K562 (cell line): ENCODE data around the gene TCF4. TPM values are rescaled to one million over a fixed set of nuclear protein-coding genes. Genes with fewer than 3 reads are reported as not detected.

Experiments
- ARNT ChIP-seq, 2 experiments: fragments of 450-650 bp; IDR thresholded peaks; 2 replicates each; pipeline ENCODE4 v1.6.1; 2016; ENCODE audit warnings: mild to moderate bottlenecking in 1 of 2
- ATF1 ChIP-seq, 2 experiments: fragments of 450-650 bp in 1 of 2; IDR thresholded peaks; 2 replicates each; pipeline ENCODE4 v1.6.1; 2016; ENCODE audit warnings: missing compliant biosample characterization in 1 of 2, missing genetic modification characterization in 1 of 2
- HINFP ChIP-seq: fragments of 450-650 bp; conservative IDR thresholded peaks from 2 replicates; pipeline ENCODE4 v1.6.1; 2016; ENCODE audit warnings: missing genetic modification characterization, low read depth, mild to moderate bottlenecking, control low read depth, missing compliant biosample characterization
- HNRNPUL1 ChIP-seq: fragments of 200-400 bp; formaldehyde crosslinking; IDR thresholded peaks from 2 replicates; pipeline ENCODE4 v1.6.1; 2017; ENCODE audit warnings: low read length
- PATZ1 ChIP-seq: fragments of 250-450 bp; sonication (Bioruptor Pico); IDR thresholded peaks from 2 replicates; pipeline ENCODE4 v1.5.0; 2020; ENCODE audit warnings: mild to moderate bottlenecking, borderline replicate concordance
- STAG1 ChIP-seq: sonication (generic); formaldehyde crosslinking; IDR thresholded peaks from 2 replicates; pipeline ENCODE4 v1.5.0; 2020; ENCODE audit warnings: missing genetic modification reagents, borderline replicate concordance
- ZNF398 ChIP-seq: fragments of 250-450 bp; sonication (Bioruptor Pico); IDR thresholded peaks from 2 replicates; pipeline ENCODE4 v1.8.0; 2021; ENCODE audit warnings: moderate library complexity, mild to moderate bottlenecking, inconsistent platforms
- ZNF785 ChIP-seq: fragments of 250-450 bp; sonication (Bioruptor Pico); IDR thresholded peaks from 2 replicates; pipeline ENCODE4 v1.4.0; 2020; ENCODE audit warnings: mild to moderate bottlenecking
- polyA plus RNA-seq, 8 experiments: library from polyadenylated mRNA; depleted of rRNA in 4 of 8; stranded (reverse) in 5 of 8; unstranded in 3 of 8; fragments of >200 nt; fragmentation: Nextera tagmentation in 2 of 8; fragmentation: Illumina TruSeq in 1 of 8; extraction: Ambion mirVana in 2 of 8; extraction: Trizol in 1 of 8; gene quantifications; 2 replicates each; pipeline versions ENCODE4 v1.2.1 to v1.2.3, GENCODE V29; 2011 to 2014; ENCODE audit warnings: inconsistent platforms in 1 of 8, missing spikeins in 1 of 8
- total RNA-seq, 7 experiments: library from RNA; depleted of rRNA in 6 of 7; stranded (reverse); fragments of >200 nt in 6 of 7; fragmentation: Illumina TruSeq in 2 of 7; extraction: Trizol in 2 of 7; gene quantifications; 2 replicates each; pipeline versions ENCODE4 v1.2.1 to v1.2.3, GENCODE V29; 2011 to 2021; ENCODE audit warnings: low replicate concordance in 1 of 7

The TCF4 gene
- total and polyA plus RNA-seq, 9 of the 15 experiments (the other 6 are each of a cell fraction or from before 2014, with no cell fraction given): 4.8 to 24.7 (median 15.2) TPM

GRCh38 chr18:55268151-55268601 lies 319.8 kb downstream of the TCF4 start (continued):
- TF ChIP-seq ZNF398 (CRISPR knock-in tag) (no peak), ATF1 (CRISPR knock-in tag; IDR thresholded peaks at IDR 0.05) (no peak), ATF1 (tag; IDR thresholded peaks at IDR 0.05) (no peak), ARNT (IDR thresholded peaks at IDR 0.05) (no peak), ZNF785 (CRISPR knock-in tag) (no peak), STAG1 (CRISPR knock-in tag) (no peak), HNRNPUL1 (no peak), HINFP (tag) (no peak), PATZ1 (CRISPR knock-in tag) (no peak)
